GM10248 (cell line): ENCODE results near the gene IRF2.

Source experiments
- CTCF ChIA-PET: fragments of 300-600 bp; sonication (Branson Sonifier 250); formaldehyde crosslinking; extraction: SDS; loops from one replicate; lab custom pipeline; 2021; ENCODE audit warnings: antibody characterized with exemption; lab: Yijun Ruan, JAX
- POLR2A ChIA-PET: fragments of 350-650 bp; sonication (Branson Sonifier 250); formaldehyde crosslinking; extraction: SDS; loops from one replicate; lab custom pipeline; 2020; ENCODE audit warnings: antibody characterized with exemption; lab: Yijun Ruan, JAX
- DNase-seq: peaks from one replicate; pipeline ENCODE4 v3.0.0; 2012; ENCODE audit errors: extremely low spot score
- TF ChIP-seq, protein P1 (sequence below): IDR thresholded peaks from 2 replicates; pipeline ENCODE4 v1.5.1; 2012; ENCODE audit warnings: mild to moderate bottlenecking, low read depth; ENCODE audit errors: extremely low read depth, missing control alignments, control extremely low read depth

IRF2 gene

DNA sequence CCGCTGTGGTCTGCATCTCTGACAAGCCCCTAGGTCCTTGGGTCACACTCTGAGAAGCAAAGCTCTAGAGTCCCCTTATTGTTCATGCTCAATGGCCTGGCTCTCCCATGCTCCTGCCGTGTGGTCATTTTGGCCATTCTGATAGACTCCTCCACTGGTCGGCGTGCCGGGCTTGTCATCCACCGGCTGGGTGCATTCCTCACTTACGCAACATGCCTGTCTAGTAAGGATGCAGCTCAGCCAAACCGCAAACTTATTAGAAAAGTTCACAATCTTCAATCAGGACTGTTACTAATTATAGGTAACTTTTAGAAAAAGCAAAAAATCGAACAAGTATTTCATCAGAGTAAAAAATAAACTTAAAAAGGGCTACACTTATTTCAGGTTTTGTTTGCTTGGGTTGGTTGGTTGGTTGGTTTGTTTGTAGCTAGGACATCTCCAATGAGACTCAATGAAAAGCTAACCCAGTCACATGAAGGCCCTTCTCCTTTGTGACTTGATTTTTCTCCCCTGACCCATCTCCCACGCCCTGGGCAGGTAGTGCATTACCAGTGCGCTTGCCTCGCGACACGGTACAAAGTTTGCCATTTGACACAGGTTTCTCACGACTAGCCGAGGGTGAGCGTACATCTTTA, 41.0 kb downstream of the IRF2 start:
- DNase-seq, result no peak
- CTCF ChIA-PET, result interaction anchor here (1.0 to 1.5 kb wide), 2 partner anchors 12 to 29 kb away, joined by 3 read pairs; no protein-coding TSS in a partner anchor
- POLR2A ChIA-PET, result no interaction called here
- TF ChIP-seq, protein P1, sequence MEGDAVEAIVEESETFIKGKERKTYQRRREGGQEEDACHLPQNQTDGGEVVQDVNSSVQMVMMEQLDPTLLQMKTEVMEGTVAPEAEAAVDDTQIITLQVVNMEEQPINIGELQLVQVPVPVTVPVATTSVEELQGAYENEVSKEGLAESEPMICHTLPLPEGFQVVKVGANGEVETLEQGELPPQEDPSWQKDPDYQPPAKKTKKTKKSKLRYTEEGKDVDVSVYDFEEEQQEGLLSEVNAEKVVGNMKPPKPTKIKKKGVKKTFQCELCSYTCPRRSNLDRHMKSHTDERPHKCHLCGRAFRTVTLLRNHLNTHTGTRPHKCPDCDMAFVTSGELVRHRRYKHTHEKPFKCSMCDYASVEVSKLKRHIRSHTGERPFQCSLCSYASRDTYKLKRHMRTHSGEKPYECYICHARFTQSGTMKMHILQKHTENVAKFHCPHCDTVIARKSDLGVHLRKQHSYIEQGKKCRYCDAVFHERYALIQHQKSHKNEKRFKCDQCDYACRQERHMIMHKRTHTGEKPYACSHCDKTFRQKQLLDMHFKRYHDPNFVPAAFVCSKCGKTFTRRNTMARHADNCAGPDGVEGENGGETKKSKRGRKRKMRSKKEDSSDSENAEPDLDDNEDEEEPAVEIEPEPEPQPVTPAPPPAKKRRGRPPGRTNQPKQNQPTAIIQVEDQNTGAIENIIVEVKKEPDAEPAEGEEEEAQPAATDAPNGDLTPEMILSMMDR, result no peak

DNA sequence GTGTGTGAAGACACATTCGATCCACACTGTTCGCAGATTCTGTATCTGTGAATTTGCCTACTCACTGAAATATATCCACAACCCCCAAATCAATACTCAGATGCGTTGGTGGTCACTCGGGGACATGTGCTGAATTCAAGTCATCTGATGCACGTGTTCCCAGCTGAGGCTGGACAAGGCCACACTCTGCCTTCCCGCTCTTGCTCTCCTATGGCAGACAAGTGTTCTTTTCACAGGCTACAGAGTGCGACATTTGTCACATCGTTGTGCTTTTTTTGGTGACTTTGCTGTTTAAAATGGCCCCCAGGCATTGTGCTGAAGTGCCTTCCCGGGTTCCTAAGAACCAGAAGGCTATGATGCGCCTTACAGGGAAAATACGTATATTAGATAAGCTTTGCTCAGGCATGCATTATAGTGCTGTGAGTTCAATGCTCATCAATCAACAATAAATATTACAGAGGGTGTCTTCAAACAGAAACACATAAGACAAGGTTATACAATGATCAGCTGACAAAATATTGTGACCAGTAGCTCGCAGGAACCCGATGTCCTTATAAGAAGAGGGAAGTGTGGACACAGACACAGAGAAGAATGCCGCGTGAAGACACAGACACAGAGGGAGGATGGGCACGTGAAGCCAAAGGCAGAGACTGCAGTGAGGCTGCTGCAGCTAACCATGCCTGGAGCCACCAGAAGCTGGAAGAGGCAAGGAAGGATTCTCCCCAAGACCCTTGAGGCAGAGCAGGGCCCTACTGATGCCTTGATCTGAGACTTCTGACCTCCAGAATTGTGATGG, 42.0 kb downstream of the IRF2 start:
- ChIA-PET CTCF (interaction anchor here (1.5 kb wide), 1 partner anchor 30 kb away, joined by 3 read pairs; no protein-coding TSS in a partner anchor), POLR2A (no interaction called here)
- TF ChIP-seq, protein P1, result no peak
- no peak for DNase-seq

DNA sequence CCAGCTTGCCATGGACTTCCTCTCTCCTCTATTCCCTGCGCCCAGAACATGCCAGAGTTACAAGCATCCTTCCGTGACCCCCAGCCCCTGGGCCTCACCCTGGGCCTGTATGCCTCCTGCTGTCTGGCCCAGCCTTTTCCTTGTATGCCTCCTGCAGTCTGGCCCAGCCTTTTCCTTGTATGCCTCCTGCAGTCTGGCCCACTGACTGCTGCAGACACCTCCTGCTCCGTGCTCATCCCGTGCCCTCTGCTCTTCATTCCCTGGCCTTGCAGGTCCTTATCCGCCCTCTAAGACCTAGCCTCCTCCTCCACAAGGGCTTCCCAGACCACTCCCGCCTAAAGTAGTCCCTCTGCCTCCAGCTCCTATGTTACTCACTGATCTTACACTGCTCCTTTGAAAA, 44.2 kb downstream of the IRF2 start:
- POLR2A ChIA-PET, result no interaction called here
- TF ChIP-seq, protein P1, result no peak
- DNase-seq, result no peak
- CTCF ChIA-PET, result interaction anchor here (1.1 to 2.4 kb wide), 3 partner anchors 11 to 166 kb away, joined by 3 to 7 read pairs (median 3); no protein-coding TSS in a partner anchor

DNA sequence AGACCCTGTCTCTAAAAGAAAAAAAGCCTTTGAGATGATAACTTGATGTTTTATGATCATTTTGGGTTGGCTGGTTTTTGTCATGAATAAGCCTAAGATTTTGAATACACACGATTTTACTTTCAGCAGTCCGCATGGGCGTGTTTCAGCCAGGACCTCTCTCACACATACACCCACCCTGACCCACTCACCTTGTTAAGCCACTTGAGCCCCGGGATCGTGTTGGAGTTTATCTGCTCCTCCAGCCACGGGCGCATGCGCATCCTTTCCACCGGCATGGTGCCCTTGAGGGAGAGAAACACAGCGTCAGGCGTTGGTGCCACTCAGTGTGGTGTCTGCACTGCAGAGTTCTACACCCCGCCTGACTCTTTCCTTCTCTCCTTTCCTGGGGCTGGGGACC, 45.6 kb downstream of the IRF2 start:
- CTCF ChIA-PET, result interaction anchor here (0.8 to 2.2 kb wide), 3 partner anchors 7 to 20 kb away, joined by 3 to 9 read pairs (median 3); no protein-coding TSS in a partner anchor
- POLR2A ChIA-PET, result interaction anchor here (0.6 to 0.8 kb wide), 2 partner anchors 17 to 985 kb away, joined by 3 to 4 read pairs; no protein-coding TSS in a partner anchor
- TF ChIP-seq, protein P1, result no peak
- DNase-seq, result no peak

DNA sequence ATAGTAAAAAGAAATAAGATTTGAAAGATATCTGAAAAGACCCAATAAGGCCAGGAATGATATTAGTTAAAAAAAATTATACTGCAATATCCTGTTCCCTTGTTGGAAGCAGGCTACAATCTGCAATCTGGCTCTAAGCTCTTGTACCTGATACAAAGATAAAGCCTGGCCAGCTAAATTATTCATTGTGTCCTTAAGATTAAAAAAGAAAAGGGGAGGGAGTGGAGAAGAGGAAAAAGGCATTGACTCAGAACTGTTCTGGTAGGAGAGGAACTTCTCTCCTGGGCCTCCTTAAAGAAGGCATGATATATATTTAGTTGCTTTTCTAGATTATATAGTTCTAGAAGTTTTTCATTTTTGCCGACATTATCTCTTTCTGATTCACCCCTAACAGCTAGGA, 46.7 kb downstream of the IRF2 start:
- CTCF ChIA-PET, result interaction anchor here (0.8 to 2.2 kb wide), 6 partner anchors 9 to 49 kb away, joined by 3 to 9 read pairs (median 4); no protein-coding TSS in a partner anchor
- no peak for DNase-seq
- TF ChIP-seq, protein P1, result no peak
- POLR2A ChIA-PET, result interaction anchor here (0.6 kb wide), 1 partner anchor 220 kb away, joined by 3 read pairs; no protein-coding TSS in a partner anchor

DNA sequence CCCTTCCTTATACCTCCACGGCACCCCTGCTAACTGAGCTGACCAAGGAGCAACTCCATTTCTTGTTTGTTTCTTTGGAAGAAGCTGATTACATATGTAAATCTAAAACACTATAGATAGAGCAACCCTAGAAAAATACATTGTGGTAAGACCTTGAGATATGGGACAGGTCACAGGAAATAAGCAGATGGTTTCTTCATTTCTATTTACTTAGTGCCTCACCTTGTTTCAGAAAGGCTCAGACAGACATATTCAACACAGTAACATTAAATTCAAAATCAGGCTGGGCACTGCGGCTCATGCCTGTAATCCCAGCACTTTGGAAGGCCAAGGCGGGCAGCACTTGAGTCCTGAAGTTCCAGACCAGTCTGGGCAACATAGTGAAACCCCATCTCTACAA, 47.3 kb downstream of the IRF2 start:
- TF ChIP-seq, protein P1, result no peak
- POLR2A ChIA-PET, result no interaction called here

More for the DNA sequence above, 47.3 kb downstream of the IRF2 start:
- no peak for DNase-seq
- CTCF ChIA-PET, result interaction anchor here (1.0 to 2.2 kb wide), 4 partner anchors 9 to 27 kb away, joined by 3 to 9 read pairs (median 4); no protein-coding TSS in a partner anchor
